ENCODE results near the gene ARHGAP10.

Gene ARHGAP10

DNA sequence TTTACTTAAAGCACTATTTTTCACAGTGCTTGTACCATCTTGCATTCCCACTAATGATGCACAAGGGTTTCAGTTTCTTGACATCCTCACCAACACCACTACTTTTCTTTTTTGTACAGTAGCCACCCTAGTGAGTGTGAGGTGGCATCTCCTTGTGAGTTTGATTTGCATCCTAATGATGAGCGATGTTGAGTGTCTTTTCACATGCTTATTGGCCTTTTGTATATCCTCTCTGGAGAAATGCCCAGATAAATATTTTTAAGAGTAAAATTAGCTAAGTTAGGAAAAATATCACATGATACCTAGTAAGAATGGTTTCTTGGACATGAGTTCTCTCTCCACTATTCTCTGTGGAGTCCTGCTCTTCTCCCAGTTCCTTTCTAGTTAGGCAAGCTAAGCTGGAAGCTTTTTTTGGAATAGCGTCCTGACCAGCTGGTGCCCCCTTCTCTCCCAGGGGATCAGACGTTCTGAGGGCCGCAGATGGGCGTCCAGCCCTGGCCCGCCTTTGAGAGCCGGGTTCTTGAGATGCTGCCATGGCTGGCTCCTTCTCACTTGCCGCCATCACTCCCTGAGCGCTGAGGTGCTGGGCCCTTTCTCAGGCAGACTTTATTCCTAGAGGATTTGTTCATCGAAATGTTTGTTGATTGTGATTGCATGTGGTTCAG lies 132.1 kb downstream of the ARHGAP10 start:
- TF ChIP-seq GATA3 (IDR thresholded peaks at IDR 0.05; ENCODE audit: low read depth, low read length): no peak
- TF ChIP-seq GATA2 (IDR thresholded peaks at IDR 0.05; ENCODE audit: low read depth, low read length): no peak

DNA sequence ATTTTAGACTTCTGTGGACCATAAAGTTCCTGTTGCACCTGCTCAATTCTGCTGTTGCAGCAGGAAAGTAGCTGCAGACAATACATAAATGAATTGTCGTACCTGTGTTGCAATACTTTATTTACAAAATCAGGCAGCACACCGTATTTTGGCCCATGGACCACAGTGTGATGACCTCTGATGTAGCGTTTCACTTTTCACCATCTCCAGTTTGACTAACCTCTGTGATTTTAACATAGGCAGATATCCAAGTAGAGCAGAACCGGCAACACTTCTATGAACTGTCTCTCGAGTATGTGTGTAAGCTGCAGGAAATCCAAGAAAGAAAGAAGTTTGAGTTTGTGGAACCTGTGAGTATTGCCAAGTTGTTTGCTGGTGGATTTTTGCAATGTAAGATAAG lies 132.7 kb downstream of the ARHGAP10 start:
- TF ChIP-seq GATA3 (IDR thresholded peaks at IDR 0.05; ENCODE audit: low read depth, low read length) (no peak), GATA2 (IDR thresholded peaks at IDR 0.05; ENCODE audit: low read depth, low read length) (no peak)

DNA sequence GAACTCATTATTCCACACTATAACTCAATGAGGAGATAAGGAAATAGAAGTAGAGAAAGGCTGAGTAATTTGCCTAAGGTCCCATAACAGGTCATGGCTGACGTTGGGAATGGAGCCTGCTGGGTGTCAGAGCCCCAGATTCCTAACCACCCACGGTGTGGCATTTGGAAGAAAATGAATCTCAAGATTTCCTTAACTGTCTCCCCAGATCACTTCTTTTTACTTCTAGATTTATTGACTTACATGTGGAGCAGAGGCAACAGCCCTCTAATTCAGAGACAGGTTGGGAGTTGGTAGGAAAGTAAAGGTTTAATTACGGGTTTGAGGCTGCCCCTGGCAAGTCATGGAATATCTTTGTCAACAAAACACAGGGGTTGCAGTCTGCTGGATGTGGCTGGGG lies 134.0 kb downstream of the ARHGAP10 start:
- TF ChIP-seq GATA2 (IDR thresholded peaks at IDR 0.05; ENCODE audit: low read depth, low read length) (no peak), GATA3 (IDR thresholded peaks at IDR 0.05; ENCODE audit: low read depth, low read length) (no peak)

- TF ChIP-seq GATA2 (IDR thresholded peaks at IDR 0.05; ENCODE audit: low read depth, low read length) (no peak), GATA3 (IDR thresholded peaks at IDR 0.05; ENCODE audit: low read depth, low read length) (no peak)
Observed at GRCh38 chr4:147866532-147867271, 134.8 kb downstream of the ARHGAP10 start.

- no peak for TF ChIP-seq GATA3 (IDR thresholded peaks at IDR 0.05; ENCODE audit: low read depth, low read length)
- TF ChIP-seq GATA2 (IDR thresholded peaks at IDR 0.05; ENCODE audit: low read depth, low read length): no peak
Observed at GRCh38 chr4:147874109-147874508, 142.2 kb downstream of the ARHGAP10 start.

DNA sequence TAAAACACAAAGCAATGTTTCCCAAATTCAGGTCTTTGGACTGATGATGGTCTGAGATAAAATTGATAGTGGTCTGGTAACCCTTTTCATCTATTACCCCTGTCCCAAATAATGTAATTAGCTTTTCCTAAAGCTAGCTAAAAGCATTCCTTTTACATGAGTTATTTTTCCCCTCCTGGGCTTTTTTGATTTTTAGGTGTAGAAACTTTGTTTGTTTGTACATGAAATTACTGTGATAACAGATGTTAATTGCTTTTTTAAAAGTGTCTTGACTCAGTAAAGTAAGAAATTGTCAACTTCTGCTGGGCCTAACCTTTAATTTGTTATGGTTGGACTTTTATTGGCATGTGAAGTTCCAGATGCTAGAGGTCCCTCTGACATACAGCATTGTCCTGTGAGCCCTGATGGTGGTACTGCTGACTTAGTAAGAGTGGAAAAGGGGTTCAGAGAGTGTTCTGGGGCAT lies 145.5 kb downstream of the ARHGAP10 start:
- peak; percentile 79 for TF ChIP-seq GATA3 (IDR thresholded peaks at IDR 0.05; ENCODE audit: low read depth, low read length)
- peak; percentile 30; the same call in 1 of the 2 replicates for TF ChIP-seq GATA2 (IDR thresholded peaks at IDR 0.05; ENCODE audit: low read depth, low read length)

DNA sequence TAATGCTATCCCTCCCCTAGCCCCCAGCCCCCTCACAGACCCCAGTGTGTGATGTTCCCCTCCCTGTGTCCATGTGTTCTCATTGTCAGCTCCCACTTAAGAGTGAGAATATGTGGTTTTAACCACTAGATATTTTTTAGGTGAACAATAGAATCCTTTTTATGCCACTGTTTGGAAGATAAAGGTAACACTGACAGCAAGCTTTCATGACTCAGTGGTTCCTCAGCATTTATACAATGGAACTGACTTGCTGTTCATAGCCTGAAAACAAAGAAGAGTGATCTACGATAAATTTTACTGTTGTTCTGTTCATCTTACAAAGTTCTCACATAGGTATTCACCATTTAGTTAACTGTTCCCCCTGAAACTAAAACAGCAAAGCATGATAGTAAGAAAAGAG lies 147.8 kb downstream of the ARHGAP10 start:
- no peak for TF ChIP-seq GATA2 (IDR thresholded peaks at IDR 0.05; ENCODE audit: low read depth, low read length)
- no peak for TF ChIP-seq GATA3 (IDR thresholded peaks at IDR 0.05; ENCODE audit: low read depth, low read length)

GRCh38 chr4:147880511-147880910 lies 148.6 kb downstream of the ARHGAP10 start:
- no peak for TF ChIP-seq GATA3 (IDR thresholded peaks at IDR 0.05; ENCODE audit: low read depth, low read length)
- TF ChIP-seq GATA2 (IDR thresholded peaks at IDR 0.05; ENCODE audit: low read depth, low read length): no peak

DNA sequence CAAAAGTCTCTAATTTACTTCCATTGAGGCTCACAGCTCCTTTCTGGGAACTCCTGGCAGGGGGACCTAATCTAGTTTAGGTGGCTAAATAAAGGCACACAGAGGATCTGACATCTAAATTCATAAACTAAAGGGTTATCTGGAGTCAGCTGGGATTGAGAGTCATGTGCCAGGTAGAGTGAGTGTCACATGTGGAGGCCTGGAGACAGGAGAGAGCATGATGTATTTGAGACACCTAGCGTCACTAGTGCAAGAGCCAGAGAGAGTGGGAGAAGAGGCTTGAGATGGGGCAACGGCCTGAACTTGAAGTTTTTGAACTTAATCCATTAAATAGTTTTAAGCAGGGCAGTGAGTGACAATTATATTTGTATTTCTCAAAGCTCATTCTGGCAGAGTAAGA lies 152.6 kb downstream of the ARHGAP10 start:
- TF ChIP-seq GATA3 (IDR thresholded peaks at IDR 0.05; ENCODE audit: low read depth, low read length): no peak
- no peak for TF ChIP-seq GATA2 (IDR thresholded peaks at IDR 0.05; ENCODE audit: low read depth, low read length)

DNA sequence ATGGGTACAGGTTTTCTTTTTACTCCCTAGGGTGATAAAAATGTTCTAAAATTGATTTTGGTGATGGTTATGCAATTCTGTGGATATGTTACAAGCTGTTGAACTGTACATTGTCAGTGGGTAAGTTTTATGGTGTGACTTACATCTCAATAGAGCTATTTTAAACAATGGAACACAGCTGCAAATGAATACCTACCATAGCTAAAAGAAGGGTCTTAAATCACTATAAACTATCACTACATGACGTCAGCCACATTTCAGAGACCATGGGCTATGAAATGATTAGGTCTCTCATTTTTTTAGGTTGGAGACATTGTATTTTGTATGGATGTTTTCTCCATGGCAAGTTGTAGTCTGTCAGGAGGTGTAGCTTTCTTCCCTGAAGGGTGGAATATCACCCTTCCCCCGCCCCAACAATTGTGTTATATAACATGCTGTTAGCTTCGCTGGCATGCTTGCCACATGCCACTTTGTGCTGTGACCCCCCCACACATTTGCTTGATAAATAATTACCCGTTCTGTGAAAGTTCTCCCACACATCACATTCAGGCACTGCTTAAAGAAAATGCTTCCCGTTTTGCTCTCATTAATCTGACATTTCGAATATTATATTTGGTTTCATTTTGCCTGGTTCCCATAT lies 159.7 kb downstream of the ARHGAP10 start:
- TF ChIP-seq GATA3 (IDR thresholded peaks at IDR 0.05; ENCODE audit: low read depth, low read length) (no peak), GATA2 (IDR thresholded peaks at IDR 0.05; ENCODE audit: low read depth, low read length) (no peak)

DNA sequence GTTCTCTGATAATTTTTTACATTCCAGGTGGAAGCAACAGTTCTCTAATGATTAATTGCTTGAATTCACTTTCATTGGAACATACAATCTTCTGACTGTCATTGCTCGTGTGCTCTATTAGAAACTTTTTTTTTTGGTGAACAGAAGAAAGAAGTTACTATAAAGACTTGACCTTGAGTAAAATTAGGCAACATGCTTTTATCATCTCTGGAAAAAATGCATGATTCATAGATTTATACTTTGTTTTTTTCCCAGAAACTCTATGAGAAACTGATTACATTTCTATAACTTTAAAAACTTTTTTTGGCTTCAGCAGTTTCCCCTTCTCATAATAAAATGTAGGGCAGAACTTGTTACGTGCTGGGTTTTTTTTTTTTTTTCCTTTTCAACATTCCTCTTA lies 167.6 kb downstream of the ARHGAP10 start:
- TF ChIP-seq GATA3 (IDR thresholded peaks at IDR 0.05; ENCODE audit: low read depth, low read length) (no peak), GATA2 (IDR thresholded peaks at IDR 0.05; ENCODE audit: low read depth, low read length) (no peak)

DNA sequence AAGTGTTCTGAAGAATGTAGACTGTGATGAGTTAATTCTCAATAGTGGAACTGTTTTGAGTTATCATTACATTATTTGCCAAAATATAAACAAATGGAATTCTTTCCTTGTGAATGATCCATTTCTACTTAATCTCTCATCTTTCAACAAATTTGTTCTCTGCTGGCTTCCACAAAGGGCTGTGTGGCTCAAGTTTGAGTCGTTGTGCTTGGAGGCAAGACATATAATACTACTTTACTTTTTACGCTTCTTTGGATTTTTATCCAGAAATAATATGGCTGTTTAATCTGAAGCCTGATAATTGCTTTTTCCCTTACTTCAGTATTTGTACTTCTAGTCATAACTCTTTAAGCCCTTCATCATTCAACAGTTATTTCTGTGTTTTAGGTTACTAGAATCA lies 169.5 kb downstream of the ARHGAP10 start:
- TF ChIP-seq GATA3 (IDR thresholded peaks at IDR 0.05; ENCODE audit: low read depth, low read length) (no peak), GATA2 (IDR thresholded peaks at IDR 0.05; ENCODE audit: low read depth, low read length) (no peak)

- no peak for TF ChIP-seq GATA2 (IDR thresholded peaks at IDR 0.05; ENCODE audit: low read depth, low read length)
- no peak for TF ChIP-seq GATA3 (IDR thresholded peaks at IDR 0.05; ENCODE audit: low read depth, low read length)
Observed at GRCh38 chr4:147901916-147902315, 170.0 kb downstream of the ARHGAP10 start.

DNA sequence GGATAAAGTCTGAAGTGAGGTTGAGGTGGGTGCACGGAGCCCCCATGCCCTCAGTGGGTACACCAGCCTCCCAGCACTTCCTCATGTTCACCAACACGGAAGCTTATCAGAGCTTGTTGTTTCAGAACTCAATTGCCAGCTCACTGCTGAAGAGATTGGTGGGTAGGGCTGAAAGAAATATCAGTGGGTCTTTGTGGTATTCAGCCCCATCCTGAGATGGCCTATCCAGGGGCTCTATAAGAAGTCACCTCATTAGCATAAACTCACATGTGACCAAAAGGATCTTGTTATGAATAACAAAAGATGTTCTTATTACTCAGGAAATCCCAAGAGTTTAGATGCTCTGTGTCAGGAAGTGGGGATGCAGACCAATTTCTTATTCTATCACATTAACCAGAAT lies 177.3 kb downstream of the ARHGAP10 start:
- TF ChIP-seq GATA2 (IDR thresholded peaks at IDR 0.05; ENCODE audit: low read depth, low read length) (no peak), GATA3 (IDR thresholded peaks at IDR 0.05; ENCODE audit: low read depth, low read length) (no peak)

DNA sequence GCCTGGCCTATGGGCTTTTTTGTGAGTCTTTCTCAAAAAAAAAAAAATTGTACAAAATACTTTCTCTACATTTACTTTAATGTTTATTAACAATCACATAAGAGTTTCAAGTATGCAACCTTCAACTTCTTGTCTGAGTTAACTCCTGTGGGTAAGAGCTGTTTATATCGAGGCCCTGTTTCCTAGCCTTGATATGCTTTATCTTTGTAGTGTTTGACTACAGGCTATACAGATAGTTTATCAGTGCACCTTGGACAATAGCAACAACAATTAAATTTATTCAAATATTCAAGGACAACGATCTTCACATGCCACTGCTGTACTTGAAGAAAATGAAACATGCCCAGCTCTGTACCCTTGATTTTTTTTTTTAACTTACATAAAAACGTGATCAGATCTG lies 178.4 kb downstream of the ARHGAP10 start:
- TF ChIP-seq GATA3 (IDR thresholded peaks at IDR 0.05; ENCODE audit: low read depth, low read length) (no peak), GATA2 (IDR thresholded peaks at IDR 0.05; ENCODE audit: low read depth, low read length) (no peak)

All from SH-SY5Y (cell line).